ENCODE results near the gene ZC3H8.

The ZC3H8 gene

GRCh38 chr2:112198780-112199179, 56.1 kb downstream of the ZC3H8 start:
- H2BK120ac ChIP-seq (ENCODE audit: low read depth, low read length), result no peak overlapping the region

DNA sequence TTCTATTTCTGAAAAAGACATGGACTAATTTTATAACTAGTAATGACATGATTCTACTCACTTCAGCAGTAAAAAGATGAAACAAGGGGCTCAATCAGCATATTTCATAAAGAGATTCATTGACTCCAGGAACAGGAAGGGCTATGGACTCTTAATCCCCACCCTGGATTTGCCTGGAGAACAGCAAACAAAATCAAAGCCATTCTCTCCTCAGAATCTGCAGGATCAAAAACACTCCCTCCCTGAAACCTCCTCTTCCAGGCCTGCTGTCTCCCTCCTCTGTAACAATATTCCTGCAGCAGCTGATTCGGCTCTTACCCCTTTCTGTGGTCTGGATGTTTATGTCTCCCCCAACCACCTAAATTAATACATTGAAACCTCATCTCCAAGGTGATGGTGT, 57.0 kb downstream of the ZC3H8 start:
- Histone ChIP-seq H3K4me2 (ENCODE audit: insufficient read depth, low read length, poor library complexity, severe bottlenecking) (no peak overlapping the region), H4K91ac (ENCODE audit: low read depth, low read length, poor library complexity) (no peak overlapping the region), H2BK15ac (ENCODE audit: low read length) (no peak overlapping the region), H3K18ac (ENCODE audit: low read length) (no peak overlapping the region), H2BK5ac (ENCODE audit: low read length) (no peak overlapping the region), H2AFZ (ENCODE audit: low read length) (no peak overlapping the region), H3K36me3 (replicated peaks in 1 of 2; ENCODE audit: control insufficient read depth in 2 of 2, insufficient read depth in 2 of 2, low read length in 2 of 2) (no peaks in the 10 kb centered on the region), H3K4me3 (ENCODE audit: low read length in 2 of 2) (no peak overlapping the region), H3K14ac (ENCODE audit: low read length) (no peak overlapping the region), H3K23ac (ENCODE audit: low read depth, low read length, poor library complexity) (no peak overlapping the region), H2AK5ac (ENCODE audit: low read depth, low read length) (no peak overlapping the region), H2BK12ac (ENCODE audit: low read length) (no peak overlapping the region), H2BK120ac (ENCODE audit: low read depth, low read length) (no peak overlapping the region), H3K4ac (ENCODE audit: low read length) (no peak overlapping the region), H3K4me1 (ENCODE audit: control insufficient read depth in 2 of 2, insufficient read depth in 1 of 2, low read depth in 1 of 2, low read length in 2 of 2) (no peaks in the 10 kb centered on the region), H3K9ac (ENCODE audit: low read depth, low read length, poor library complexity) (no peak overlapping the region), H3K27ac (replicated peaks; ENCODE audit: low read length) (no peak overlapping the region), H3K27me3 (ENCODE audit: control insufficient read depth in 3 of 3, insufficient read depth in 3 of 3, low read depth in 1 of 3, low read length in 3 of 3) (no peaks in the 10 kb centered on the region), H3K9me3 (replicated peaks in 1 of 2; ENCODE audit: control insufficient read depth in 2 of 2, insufficient read depth in 1 of 2, low read depth in 1 of 2, low read length in 2 of 2) (no peaks in the 10 kb centered on the region), H3K79me1 (ENCODE audit: low read depth, low read length) (no peaks in the 10 kb centered on the region), H4K8ac (ENCODE audit: low read depth, low read length) (no peak overlapping the region)
- whole genome bisulfite sequencing, 2 donors (ENCODE audit: extremely low coverage in 2 of 2, insufficient read length in 2 of 2, insufficient replicate concordance in 1 of 2), result no CpG with 5 or more reads among the region's 1 CpG
- DNase-seq (ENCODE audit: low spot score), result no peak

More at GRCh38 chr2:112198780-112199179, 56.1 kb downstream of the ZC3H8 start:
- H2BK15ac ChIP-seq (ENCODE audit: low read length), result no peak overlapping the region
- H2AK5ac ChIP-seq (ENCODE audit: low read depth, low read length), result no peak overlapping the region
- H3K4me2 ChIP-seq (ENCODE audit: insufficient read depth, low read length, poor library complexity, severe bottlenecking), result no peak overlapping the region
- no peak overlapping the region for H4K91ac ChIP-seq (ENCODE audit: low read depth, low read length, poor library complexity)
- H3K36me3 ChIP-seq (replicated peaks in 1 of 2; ENCODE audit: control insufficient read depth in 2 of 2, insufficient read depth in 2 of 2, low read length in 2 of 2), result no peaks in the 10 kb centered on the region
- no peaks in the 10 kb centered on the region for H3K4me1 ChIP-seq (ENCODE audit: control insufficient read depth in 2 of 2, insufficient read depth in 1 of 2, low read depth in 1 of 2, low read length in 2 of 2)
- H2AFZ ChIP-seq (ENCODE audit: low read length), result no peak overlapping the region
- H3K23ac ChIP-seq (ENCODE audit: low read depth, low read length, poor library complexity), result no peak overlapping the region
- H3K27me3 ChIP-seq (ENCODE audit: control insufficient read depth in 3 of 3, insufficient read depth in 3 of 3, low read depth in 1 of 3, low read length in 3 of 3), result no peaks in the 10 kb centered on the region
- no peak overlapping the region for H3K27ac ChIP-seq (replicated peaks; ENCODE audit: low read length)
- H3K14ac ChIP-seq (ENCODE audit: low read length), result no peak overlapping the region
- H3K18ac ChIP-seq (ENCODE audit: low read length), result no peak overlapping the region
- peaks cover 0 to 2% of the 10 kb centered on the region in 2 donors for H3K9me3 ChIP-seq (replicated peaks in 1 of 2; ENCODE audit: control insufficient read depth in 2 of 2, insufficient read depth in 1 of 2, low read depth in 1 of 2, low read length in 2 of 2)
- no peak overlapping the region for H3K9ac ChIP-seq (ENCODE audit: low read depth, low read length, poor library complexity)
- DNase-seq (ENCODE audit: low spot score), result no peak
- H3K4ac ChIP-seq (ENCODE audit: low read length), result no peak overlapping the region
- H4K8ac ChIP-seq (ENCODE audit: low read depth, low read length), result no peak overlapping the region
- no peak overlapping the region for H2BK12ac ChIP-seq (ENCODE audit: low read length)
- no peaks in the 10 kb centered on the region for H3K79me1 ChIP-seq (ENCODE audit: low read depth, low read length)
- no peak overlapping the region for H2BK5ac ChIP-seq (ENCODE audit: low read length)
- H3K4me3 ChIP-seq (ENCODE audit: low read length in 2 of 2), result no peak overlapping the region

DNA sequence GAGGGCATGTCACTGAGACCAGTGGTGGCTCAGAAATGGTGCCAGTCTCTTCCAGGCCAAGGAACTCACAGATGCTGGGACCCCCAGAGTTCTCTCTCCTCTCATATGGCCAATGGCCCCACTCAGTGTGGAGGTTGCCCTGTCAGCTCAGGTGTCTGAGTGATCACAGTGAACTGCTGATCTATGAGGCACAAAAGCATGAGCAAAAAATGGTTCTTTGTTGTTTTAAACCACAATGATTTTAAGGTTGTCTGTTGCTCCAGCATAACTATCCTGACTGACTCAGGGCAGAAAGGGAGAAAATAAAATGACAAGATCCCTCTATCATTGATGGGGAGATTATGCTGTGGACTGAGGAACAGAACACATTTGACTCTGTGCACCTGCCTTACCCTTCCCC, 58.9 kb downstream of the ZC3H8 start:
- no peak overlapping the region for H2AFZ ChIP-seq (ENCODE audit: low read length)
- no peaks in the 10 kb centered on the region for H3K36me3 ChIP-seq (replicated peaks in 1 of 2; ENCODE audit: control insufficient read depth in 2 of 2, insufficient read depth in 2 of 2, low read length in 2 of 2)
- no peak overlapping the region for H3K23ac ChIP-seq (ENCODE audit: low read depth, low read length, poor library complexity)
- no peak overlapping the region for H3K4me3 ChIP-seq (ENCODE audit: low read length in 2 of 2)
- no peak overlapping the region for H3K14ac ChIP-seq (ENCODE audit: low read length)
- no peak for DNase-seq (ENCODE audit: low spot score)
- no peak overlapping the region for H4K91ac ChIP-seq (ENCODE audit: low read depth, low read length, poor library complexity)
- H3K4ac ChIP-seq (ENCODE audit: low read length), result no peak overlapping the region
- H2BK12ac ChIP-seq (ENCODE audit: low read length), result no peak overlapping the region
- no peak overlapping the region for H3K18ac ChIP-seq (ENCODE audit: low read length)
- no peaks in the 10 kb centered on the region for H3K9me3 ChIP-seq (replicated peaks in 1 of 2; ENCODE audit: control insufficient read depth in 2 of 2, insufficient read depth in 1 of 2, low read depth in 1 of 2, low read length in 2 of 2)
- no peaks in the 10 kb centered on the region for H3K4me1 ChIP-seq (ENCODE audit: control insufficient read depth in 2 of 2, insufficient read depth in 1 of 2, low read depth in 1 of 2, low read length in 2 of 2)
- H3K27me3 ChIP-seq (ENCODE audit: control insufficient read depth in 3 of 3, insufficient read depth in 3 of 3, low read depth in 1 of 3, low read length in 3 of 3), result no peaks in the 10 kb centered on the region
- H3K9ac ChIP-seq (ENCODE audit: low read depth, low read length, poor library complexity), result no peak overlapping the region
- H3K79me1 ChIP-seq (ENCODE audit: low read depth, low read length), result no peaks in the 10 kb centered on the region
- no peak overlapping the region for H4K8ac ChIP-seq (ENCODE audit: low read depth, low read length)
- no peak overlapping the region for H2BK120ac ChIP-seq (ENCODE audit: low read depth, low read length)
- H2BK15ac ChIP-seq (ENCODE audit: low read length), result no peak overlapping the region
- H3K27ac ChIP-seq (replicated peaks; ENCODE audit: low read length), result no peak overlapping the region
- no peak overlapping the region for H3K4me2 ChIP-seq (ENCODE audit: insufficient read depth, low read length, poor library complexity, severe bottlenecking)
- H2BK5ac ChIP-seq (ENCODE audit: low read length), result no peak overlapping the region
- no peak overlapping the region for H2AK5ac ChIP-seq (ENCODE audit: low read depth, low read length)

DNA sequence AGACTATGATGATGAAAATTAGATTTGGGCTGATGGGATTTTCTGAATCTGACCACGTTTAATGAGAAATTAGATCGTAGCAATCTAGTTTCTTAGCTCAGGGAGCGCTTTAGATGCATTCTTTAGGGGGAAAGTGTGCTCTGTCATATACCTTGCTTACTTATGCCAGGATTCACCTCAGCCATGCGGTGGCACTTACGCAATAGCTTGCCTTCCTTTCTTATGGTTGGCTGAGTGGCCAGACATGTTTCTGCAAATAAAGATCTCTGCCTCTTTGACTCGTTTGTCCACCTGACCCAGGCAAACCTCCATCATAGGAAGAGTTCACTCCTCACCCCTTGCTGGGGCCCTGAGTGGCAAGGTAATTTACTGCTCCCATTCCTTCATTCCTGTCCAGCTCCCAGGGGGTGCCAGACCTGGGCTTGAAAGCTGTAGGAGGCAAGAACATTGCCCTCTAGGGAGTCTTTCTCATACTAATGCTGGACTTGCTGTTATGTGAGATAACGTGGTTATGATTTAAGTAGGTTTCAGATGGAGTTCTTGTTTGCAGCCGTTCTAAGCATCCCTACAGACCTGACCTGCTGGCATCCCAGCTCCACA, 59.6 kb downstream of the ZC3H8 start:
- no peak overlapping the region for H3K4ac ChIP-seq (ENCODE audit: low read length)
- H3K14ac ChIP-seq (ENCODE audit: low read length), result no peak overlapping the region
- H4K8ac ChIP-seq (ENCODE audit: low read depth, low read length), result no peak overlapping the region
- no peak overlapping the region for H3K4me3 ChIP-seq (ENCODE audit: low read length in 2 of 2)
- H3K4me2 ChIP-seq (ENCODE audit: insufficient read depth, low read length, poor library complexity, severe bottlenecking), result no peak overlapping the region
- H3K4me1 ChIP-seq (ENCODE audit: control insufficient read depth in 2 of 2, insufficient read depth in 1 of 2, low read depth in 1 of 2, low read length in 2 of 2), result no peaks in the 10 kb centered on the region
- H3K36me3 ChIP-seq (replicated peaks in 1 of 2; ENCODE audit: control insufficient read depth in 2 of 2, insufficient read depth in 2 of 2, low read length in 2 of 2), result no peaks in the 10 kb centered on the region
- H2BK15ac ChIP-seq (ENCODE audit: low read length), result no peak overlapping the region
- no peak overlapping the region for H2BK120ac ChIP-seq (ENCODE audit: low read depth, low read length)
- no peak overlapping the region for H3K9ac ChIP-seq (ENCODE audit: low read depth, low read length, poor library complexity)
- no peak overlapping the region for H3K23ac ChIP-seq (ENCODE audit: low read depth, low read length, poor library complexity)
- H2BK12ac ChIP-seq (ENCODE audit: low read length), result no peak overlapping the region
- H3K27ac ChIP-seq (replicated peaks; ENCODE audit: low read length), result no peak overlapping the region
- no peaks in the 10 kb centered on the region for H3K27me3 ChIP-seq (ENCODE audit: control insufficient read depth in 3 of 3, insufficient read depth in 3 of 3, low read depth in 1 of 3, low read length in 3 of 3)
- H3K9me3 ChIP-seq (replicated peaks in 1 of 2; ENCODE audit: control insufficient read depth in 2 of 2, insufficient read depth in 1 of 2, low read depth in 1 of 2, low read length in 2 of 2), result no peaks in the 10 kb centered on the region
- H2AK5ac ChIP-seq (ENCODE audit: low read depth, low read length), result no peak overlapping the region
- no peak overlapping the region for H3K18ac ChIP-seq (ENCODE audit: low read length)
- no CpG with 5 or more reads among the region's 8 CpGs for WGBS, 2 donors (ENCODE audit: extremely low coverage in 2 of 2, insufficient read length in 2 of 2, insufficient replicate concordance in 1 of 2)
- H4K91ac ChIP-seq (ENCODE audit: low read depth, low read length, poor library complexity), result no peak overlapping the region
- H2AFZ ChIP-seq (ENCODE audit: low read length), result no peak overlapping the region
- H3K79me1 ChIP-seq (ENCODE audit: low read depth, low read length), result no peaks in the 10 kb centered on the region
- no peak overlapping the region for H2BK5ac ChIP-seq (ENCODE audit: low read length)
- DNase-seq (ENCODE audit: low spot score), result no peak

Measured in neuronal stem cell (in vitro differentiated cells).